GM21390 (cell line): ENCODE measurements around the gene KCNQ1.

Experiments
- ATAC-seq: cut with Tn5 transposase; IDR thresholded peaks from one replicate; pipeline ENCODE4 v1.9.1; 2021; ENCODE audit not compliant: unreplicated experiment

KCNQ1 gene

GRCh38 chr11:2691991-2692875 is 247.4 kb downstream of the KCNQ1 start:
- ATAC-seq, result no peak

GRCh38 chr11:2693271-2694261 is 248.8 kb downstream of the KCNQ1 start:
- no peak for ATAC-seq

DNA sequence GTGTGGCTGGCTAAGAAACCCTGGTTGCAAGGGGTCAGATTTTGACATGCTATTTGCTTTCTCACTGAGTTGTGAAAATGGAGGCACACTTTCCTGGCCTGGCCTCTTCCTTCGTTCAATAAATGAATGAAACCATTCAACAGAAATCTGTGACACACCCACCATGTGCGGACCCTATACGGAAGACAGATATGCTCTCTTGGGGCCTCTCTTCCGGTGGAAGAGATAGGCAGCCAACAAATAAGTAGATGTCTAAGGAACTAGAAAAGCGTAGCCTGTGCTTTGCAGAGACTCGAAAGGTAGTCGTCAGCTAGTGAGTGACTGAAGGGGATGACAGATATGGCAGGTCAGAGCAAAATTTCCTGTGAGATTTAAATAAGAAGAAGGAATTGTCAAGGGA is 249.7 kb downstream of the KCNQ1 start:
- no peak for ATAC-seq

DNA sequence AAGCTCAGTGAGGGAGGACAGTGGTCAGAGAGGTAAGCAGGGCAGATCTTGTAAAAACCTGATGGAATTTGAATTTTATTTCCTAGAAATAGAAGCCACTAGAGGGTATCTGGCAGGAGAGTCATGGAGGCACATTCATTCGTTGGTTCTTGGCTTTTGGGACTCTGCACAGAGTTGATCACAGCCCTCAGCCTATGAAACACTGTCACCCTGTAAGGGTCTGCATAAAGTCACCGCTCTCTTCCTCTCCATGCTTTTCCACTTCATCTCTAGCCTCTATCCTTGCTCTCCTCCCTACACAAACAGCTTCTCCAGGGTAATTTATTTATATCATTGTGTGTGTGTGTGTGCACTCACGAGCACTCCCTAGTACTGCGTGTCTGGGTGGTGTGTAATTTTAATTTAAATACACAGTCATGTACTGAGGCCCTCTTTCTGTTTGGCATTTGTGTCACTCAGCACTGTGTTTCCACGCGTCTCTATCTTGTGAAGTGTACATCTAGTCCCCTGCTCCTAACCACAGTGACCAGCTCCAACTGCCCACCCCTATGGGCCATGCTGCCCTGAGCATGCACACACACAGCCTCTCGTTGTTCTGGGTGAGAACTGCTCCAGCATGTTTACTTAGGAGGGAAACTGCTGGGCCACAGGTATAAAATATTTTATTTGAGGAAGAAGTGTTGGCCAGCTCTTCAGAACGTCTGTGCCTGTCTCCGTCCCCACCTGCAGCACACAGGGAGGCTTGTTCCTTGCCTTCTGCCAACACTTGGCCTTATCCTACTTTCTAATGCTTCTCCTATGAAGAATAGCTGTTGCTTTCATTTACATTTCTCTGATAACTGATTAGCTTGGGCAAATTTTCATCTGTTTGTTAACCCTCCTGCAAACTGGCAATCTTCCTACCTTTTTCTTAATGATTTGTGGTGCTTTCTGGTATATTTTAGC is 250.5 kb downstream of the KCNQ1 start:
- ATAC-seq, result no peak

GRCh38 chr11:2696455-2696854 is 251.6 kb downstream of the KCNQ1 start:
- no peak for ATAC-seq

DNA sequence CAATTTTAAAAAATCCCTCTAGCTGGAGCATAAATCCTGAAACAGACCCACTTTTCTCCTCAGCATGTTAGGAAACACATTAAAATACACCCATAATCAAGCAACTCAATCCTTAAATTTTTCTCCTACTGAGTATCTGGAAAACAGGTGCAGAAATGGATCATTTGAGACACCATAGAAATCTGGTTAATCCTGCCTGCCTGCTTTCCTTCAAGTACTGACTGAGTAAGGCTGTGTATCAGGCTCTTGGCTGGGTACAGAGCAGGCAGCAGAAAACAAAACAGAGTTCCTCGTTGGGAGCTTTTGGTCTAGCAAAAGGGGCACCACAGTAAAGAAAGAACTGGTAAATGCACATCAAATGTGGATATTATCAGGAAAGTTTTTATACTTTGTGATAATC is 253.1 kb downstream of the KCNQ1 start:
- no peak for ATAC-seq

- no peak for ATAC-seq
Measured at GRCh38 chr11:2698386-2699184, 253.8 kb downstream of the KCNQ1 start.

- no peak for ATAC-seq
Measured at GRCh38 chr11:2699185-2699530, 254.3 kb downstream of the KCNQ1 start.

GRCh38 chr11:2699531-2700414 is 255.0 kb downstream of the KCNQ1 start, which contains the start of gene KCNQ1OT1:
Gene KCNQ1OT1 (minus strand): TSS chr11:2699994.
- ATAC-seq, result peak; percentile 86

- peak; percentile 34 for ATAC-seq
Measured at GRCh38 chr11:2700415-2701211, 255.8 kb downstream of the KCNQ1 start.

DNA sequence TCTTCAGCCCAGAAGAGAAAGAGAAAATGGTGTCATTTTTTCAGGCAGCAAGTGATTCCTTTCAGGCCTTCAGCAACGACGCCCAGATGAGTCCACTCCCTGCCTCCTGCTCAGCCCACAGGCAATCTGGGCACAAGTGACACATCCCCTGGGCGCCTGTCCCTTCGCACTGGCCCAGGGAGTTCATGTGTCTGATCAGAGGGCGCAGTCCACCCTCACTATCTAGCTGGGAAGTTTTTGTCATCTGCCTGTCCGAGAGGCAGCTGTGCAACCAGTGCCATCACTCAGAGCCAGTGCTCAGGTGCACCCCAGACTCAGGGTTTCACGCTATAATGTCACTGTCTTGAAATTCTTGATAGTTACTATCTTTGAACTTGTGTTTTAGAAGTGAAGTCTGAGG is 256.4 kb downstream of the KCNQ1 start:
- no peak for ATAC-seq

DNA sequence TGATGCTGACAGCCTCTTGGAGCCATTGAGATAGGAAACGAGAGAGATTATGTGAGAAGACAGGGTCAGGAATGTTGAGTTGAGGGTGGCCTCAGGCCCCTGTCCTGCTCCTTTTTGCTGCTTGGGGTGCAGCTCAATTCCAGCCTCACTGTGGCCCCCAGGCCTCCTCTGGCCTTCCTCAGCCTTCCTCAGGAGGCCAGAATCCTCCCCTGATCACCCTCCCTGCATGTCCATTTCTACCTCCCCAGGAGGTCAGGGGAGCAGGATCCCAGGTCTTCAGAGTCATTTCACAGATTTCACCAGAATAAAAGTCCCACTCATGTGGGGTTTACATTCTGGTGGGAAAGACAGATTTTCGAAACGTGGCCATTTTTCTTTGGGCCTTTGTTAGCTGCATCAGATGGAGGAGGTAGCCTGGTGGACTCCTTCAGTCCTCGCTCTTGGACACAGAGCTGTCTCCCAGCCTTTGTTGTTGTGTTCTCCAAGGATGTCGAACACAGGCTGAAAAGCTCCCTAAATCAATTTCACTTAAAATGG is 257.2 kb downstream of the KCNQ1 start:
- no peak for ATAC-seq

DNA sequence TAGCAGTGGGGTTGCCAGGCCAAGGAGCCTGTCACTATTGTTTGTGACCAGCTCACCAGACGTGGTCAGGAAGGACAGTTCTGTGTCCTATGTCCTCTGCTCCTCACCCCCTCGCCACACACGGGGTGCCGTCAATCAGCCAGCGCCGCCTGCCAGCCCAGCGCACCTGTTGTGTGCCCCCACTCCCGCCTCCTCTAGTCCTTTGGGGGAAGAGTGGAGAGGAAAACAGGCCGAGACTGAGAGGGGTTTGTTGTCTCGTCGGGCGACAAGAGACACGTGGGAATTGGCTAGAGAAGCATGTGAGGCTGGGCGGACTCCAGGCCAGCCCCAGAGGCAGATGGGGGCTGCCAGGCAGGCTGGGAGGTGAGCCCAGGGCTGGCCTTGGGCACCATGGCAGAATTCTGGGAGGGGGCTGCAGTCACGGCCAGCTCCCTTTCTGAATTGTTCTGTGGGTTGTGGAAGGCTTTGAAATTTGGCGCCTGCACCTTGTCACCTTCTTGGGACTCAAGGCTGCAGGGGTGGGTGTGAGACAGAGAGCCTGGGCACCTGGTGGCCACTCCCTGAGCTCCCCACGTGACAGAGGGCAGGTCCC is 258.1 kb downstream of the KCNQ1 start:
- no peak for ATAC-seq

DNA sequence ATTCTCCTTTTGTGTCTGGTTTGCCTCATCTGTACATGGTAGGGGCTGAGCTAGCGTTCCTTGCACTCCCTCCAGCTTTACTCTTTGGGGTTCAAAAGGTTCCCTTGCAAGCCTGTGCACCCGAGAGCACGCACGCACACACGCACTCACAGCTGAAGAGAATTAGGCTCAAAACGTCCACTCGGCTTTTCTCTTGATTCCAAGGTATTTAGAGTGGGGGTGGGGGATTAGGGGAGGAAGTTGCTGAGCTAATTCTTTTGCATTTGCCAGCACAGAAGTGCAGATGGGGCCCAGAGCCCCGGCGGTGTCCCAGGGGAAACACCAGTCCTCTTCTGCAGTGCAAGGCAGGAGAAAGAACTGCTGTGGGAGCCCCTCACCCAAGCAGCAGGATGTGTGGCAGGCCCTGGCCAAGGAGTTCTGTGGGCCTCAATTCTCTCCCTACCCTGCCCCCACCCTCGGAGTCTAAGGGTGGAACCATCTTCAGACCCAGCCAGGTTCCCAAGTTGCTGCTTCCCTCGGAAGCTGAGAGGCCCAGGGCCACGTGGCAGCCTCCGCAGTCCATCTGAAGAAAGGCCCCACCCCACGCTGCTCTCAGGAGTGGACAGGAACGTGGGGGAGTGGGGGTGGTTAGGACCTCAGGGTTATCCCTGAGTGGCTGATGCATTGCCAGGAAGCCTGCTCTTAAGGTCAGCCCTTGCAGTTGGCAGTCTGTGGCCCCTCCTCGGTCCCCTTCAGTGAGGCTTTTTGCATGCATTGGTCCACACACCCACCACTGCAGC is 258.7 kb downstream of the KCNQ1 start:
- no peak for ATAC-seq

DNA sequence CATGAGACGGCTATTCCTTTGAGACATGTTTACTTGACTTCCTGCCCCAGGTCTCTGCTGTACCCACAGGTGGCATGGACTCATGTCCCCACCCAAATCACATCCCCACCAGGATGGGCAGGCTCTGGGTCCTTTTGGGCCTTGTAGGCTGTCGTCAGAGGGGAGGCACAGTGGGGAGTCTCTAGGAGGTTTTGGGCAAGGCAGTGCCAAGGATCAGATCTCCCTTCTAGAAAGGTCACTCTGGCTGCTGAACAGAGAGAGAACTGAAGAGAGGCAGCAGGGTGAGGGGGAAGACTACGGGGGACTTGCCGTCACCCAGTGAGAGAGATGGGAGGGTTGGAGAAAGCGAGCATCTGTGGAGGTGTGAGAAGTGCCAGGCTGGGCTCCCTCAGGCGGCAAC is 259.5 kb downstream of the KCNQ1 start:
- no peak for ATAC-seq

- no peak for ATAC-seq
Measured at GRCh38 chr11:2704896-2705606, 260.2 kb downstream of the KCNQ1 start.
